ENCODE measurements around the gene SLC22A8.

DNA sequence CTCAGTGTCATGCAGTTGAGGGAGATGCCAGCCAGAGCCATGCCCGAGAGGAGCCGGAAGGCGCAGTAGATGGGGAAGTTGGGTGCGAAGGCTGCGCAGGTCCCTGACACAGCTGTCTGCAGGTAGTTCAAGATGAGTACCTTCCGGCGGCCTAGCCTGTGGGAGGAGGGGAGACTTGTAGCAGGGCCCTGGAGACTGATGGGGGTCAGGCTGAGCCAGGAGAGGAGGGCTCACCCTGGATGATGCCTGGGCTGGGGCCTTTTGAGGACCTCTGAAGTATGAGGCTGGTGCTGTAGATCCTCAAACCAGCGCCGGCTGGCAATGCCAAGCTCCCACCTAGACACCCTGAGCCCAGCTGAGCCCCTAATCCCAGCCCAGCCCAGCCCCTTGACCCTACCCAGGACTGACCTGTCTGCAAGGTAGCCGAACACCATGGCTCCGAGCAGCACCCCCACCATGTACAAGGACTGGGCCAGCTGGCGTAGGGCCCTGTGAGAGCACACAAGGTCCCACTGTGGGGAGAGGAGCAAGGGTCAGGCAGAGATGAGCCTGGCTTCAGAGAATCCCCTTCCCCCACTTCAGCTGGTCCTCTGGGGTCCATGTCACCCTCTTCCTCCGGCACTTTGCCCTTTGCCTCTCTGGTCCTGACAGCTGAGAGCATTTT lies 32.0 kb downstream of the SLC22A8 start:
- TF ChIP-seq ARNT (IDR thresholded peaks at IDR 0.05): no peak
- TF ChIP-seq FOXA1 (IDR thresholded peaks at IDR 0.05): no peak
- no peak for TF ChIP-seq LEF1 (IDR thresholded peaks at IDR 0.05; ENCODE audit: borderline replicate concordance)
- TF ChIP-seq ELF4 (IDR thresholded peaks at IDR 0.05): no peak
- no peak for TF ChIP-seq CTBP1 (IDR thresholded peaks at IDR 0.05; ENCODE audit: borderline replicate concordance)
- no peak for TF ChIP-seq BHLHE40 (IDR thresholded peaks at IDR 0.05; ENCODE audit: borderline replicate concordance)
- TF ChIP-seq PKNOX1 (IDR thresholded peaks at IDR 0.05): no peak
- TF ChIP-seq SP1 (IDR thresholded peaks at IDR 0.05): no peak
- TF ChIP-seq SUZ12 (IDR thresholded peaks at IDR 0.05): no peak
- no peak for TF ChIP-seq FOXM1 (IDR thresholded peaks at IDR 0.05; ENCODE audit: borderline replicate concordance)
- no peak for TF ChIP-seq ZNF384 (IDR thresholded peaks at IDR 0.05)
- TF ChIP-seq FOXK2 (IDR thresholded peaks at IDR 0.05): no peak

Measured in HEK293T (cell line).